HCT116 (cell line): ENCODE measurements around the gene SNTG2. TPM values are rescaled to one million over a fixed set of nuclear protein-coding genes. Genes with fewer than 3 reads are reported as not detected.

Experiments used
- ATAC-seq: fragments of 200-7000 bp; cut with Tn5 transposase; 2 replicates; pipeline ENCODE4 v1.9.1; 2020; ENCODE audit warnings: mild to moderate bottlenecking, moderate library complexity
- BruUV-seq: library from RNA; stranded (reverse); fragments of 400-500 nt; replicated peaks from 2 replicates; lab custom pipeline; 2021; lab: Mats Ljungman, UMichigan
- CTCF ChIA-PET: fragments of 300-600 bp; sonication (Branson Sonifier 250); formaldehyde crosslinking; loops from one replicate; lab custom pipeline; 2021; ENCODE audit warnings: antibody characterized with exemption; lab: Charles Lee
- POLR2A ChIA-PET: fragments of 300-600, 350-600 bp; sonication (Branson Sonifier 250); formaldehyde crosslinking; loops from one replicate; lab custom pipeline; 2021; ENCODE audit warnings: antibody characterized with exemption; lab: Charles Lee
- RAD21 ChIA-PET, 2 experiments: fragments of 300-600 bp; sonication (Branson Sonifier 250); formaldehyde crosslinking; loops; one replicate each; lab custom pipeline; 2023; ENCODE audit warnings: low total read pairs in 2 of 2; ENCODE audit not compliant: uncharacterized antibody in 2 of 2, unreplicated experiment in 2 of 2, low non-redundant PET in 1 of 2; lab: Charles Lee
- DNase-seq: peaks from one replicate; pipeline ENCODE4 v3.0.0-alpha.2; 2010; ENCODE audit warnings: low read depth, low spot score
- H2AFZ ChIP-seq: fragments of 200-600 bp; shearing (Covaris generic), sonication (generic); 2 replicates; pipeline ENCODE4 v1.6.1; 2017; ENCODE audit warnings: low read depth, mixed run types, mixed read lengths, antibody characterized with exemption, low read length; ENCODE audit not compliant: poor library complexity, severe bottlenecking
- H3K27ac ChIP-seq: 2 replicates; pipeline ENCODE4 v1.5.1; 2012; ENCODE audit warnings: low read depth, low read length
- H3K27me3 ChIP-seq: fragments of 200-600 bp; sonication (generic); 2 replicates; pipeline ENCODE4 v1.6.1; 2016; ENCODE audit warnings: mixed run types, low read length, mixed read lengths; ENCODE audit not compliant: insufficient read depth
- H3K36me3 ChIP-seq, 2 experiments: fragments of 200-500 bp in 1 of 2; fragments of 200-600 bp in 1 of 2; sonication (Bioruptor generic) in 1 of 2; sonication (generic) in 1 of 2; 2 replicates each; pipeline versions ENCODE4 v1.5.1 to v1.6.1; 2014 to 2016; ENCODE audit warnings: low read length in 2 of 2, inconsistent platforms in 1 of 2, mixed read lengths in 1 of 2, mixed run types in 1 of 2; ENCODE audit not compliant: insufficient read depth in 2 of 2, control insufficient read depth in 1 of 2
- H3K4me1 ChIP-seq, 2 experiments: fragments of 200-600 bp in 1 of 2; sonication (generic) in 1 of 2; 2 replicates each; pipeline versions ENCODE4 v1.5.1 to v1.6.1; 2012 to 2017; ENCODE audit warnings: low read length in 2 of 2, inconsistent platforms in 1 of 2, mild to moderate bottlenecking in 1 of 2, mixed read lengths in 1 of 2, mixed run types in 1 of 2, moderate library complexity in 1 of 2; ENCODE audit not compliant: insufficient read depth in 2 of 2, control insufficient read depth in 1 of 2
- H3K4me2 ChIP-seq: fragments of 200-600 bp; sonication (generic); 2 replicates; pipeline ENCODE4 v1.6.1; 2017; ENCODE audit warnings: mixed run types, low read length, mixed read lengths
- H3K4me3 ChIP-seq, 2 experiments: fragments of 200-600 bp in 1 of 2; sonication (generic) in 1 of 2; replicated peaks in 1 of 2; 2 replicates each; pipeline ENCODE4 v1.5.1; 2011 to 2016; ENCODE audit warnings: low read length in 2 of 2, control low read depth in 1 of 2, low read depth in 1 of 2, mild to moderate bottlenecking in 1 of 2, mixed read lengths in 1 of 2, mixed run types in 1 of 2
- H3K79me2 ChIP-seq: fragments of 200-600 bp; sonication (generic); 2 replicates; pipeline ENCODE4 v1.6.1; 2017; ENCODE audit warnings: mild to moderate bottlenecking, mixed run types, low read length, moderate library complexity, mixed read lengths; ENCODE audit not compliant: insufficient read depth
- H3K9ac ChIP-seq: fragments of 200-600 bp; sonication (generic); 2 replicates; pipeline ENCODE4 v1.6.1; 2016; ENCODE audit warnings: low read length, mixed read lengths
- H3K9me2 ChIP-seq: fragments of 200-600 bp; sonication (generic), shearing (Covaris generic); 2 replicates; pipeline ENCODE4 v1.6.1; 2017; ENCODE audit warnings: mixed run types, mild to moderate bottlenecking, moderate library complexity; ENCODE audit not compliant: insufficient read depth
- H3K9me3 ChIP-seq, 2 experiments: fragments of 200-500 bp in 1 of 2; fragments of 200-600 bp in 1 of 2; sonication (Bioruptor generic) in 1 of 2; sonication (generic) in 1 of 2; 2 replicates each; pipeline ENCODE4 v1.6.1; 2014 to 2017; ENCODE audit warnings: low read length in 2 of 2, mixed read lengths in 2 of 2, inconsistent platforms in 1 of 2, low read depth in 1 of 2, mild to moderate bottlenecking in 1 of 2, mixed run types in 1 of 2, moderate library complexity in 1 of 2; ENCODE audit not compliant: control insufficient read depth in 1 of 2, insufficient read depth in 1 of 2
- H4K20me1 ChIP-seq: fragments of 200-600 bp; sonication (generic), shearing (Covaris generic); 2 replicates; pipeline ENCODE4 v1.6.1; 2017; ENCODE audit warnings: mixed run types, mild to moderate bottlenecking, moderate library complexity; ENCODE audit not compliant: insufficient read depth
- CBX3 ChIP-seq: IDR thresholded peaks from 2 replicates; pipeline ENCODE4 v1.6.1; 2012; ENCODE audit warnings: low read depth
- CEBPB ChIP-seq: IDR thresholded peaks from 2 replicates; pipeline ENCODE4 v1.6.1; 2012; ENCODE audit warnings: low read depth
- EGR1 ChIP-seq: IDR thresholded peaks from 2 replicates; pipeline ENCODE4 v1.6.1; 2012; ENCODE audit warnings: low read depth
- EZH2 ChIP-seq: fragments of 200-600 bp; sonication (generic); IDR thresholded peaks from 2 replicates; pipeline ENCODE4 v1.6.1; 2017; ENCODE audit warnings: antibody characterized with exemption, mixed run types
- FOSL1 ChIP-seq: IDR thresholded peaks from 2 replicates; pipeline ENCODE4 v1.6.1; 2012; ENCODE audit warnings: low read depth
- JUND ChIP-seq: IDR thresholded peaks from 2 replicates; pipeline ENCODE4 v1.6.1; 2012
- MAX ChIP-seq: IDR thresholded peaks from 2 replicates; pipeline ENCODE4 v1.6.1; 2012
- POLR2A ChIP-seq: IDR thresholded peaks from 2 replicates; pipeline ENCODE4 v1.7.0; 2011; ENCODE audit warnings: borderline replicate concordance; ENCODE audit not compliant: insufficient read depth, insufficient read length; ENCODE audit errors: extremely low read depth
- RAD21 ChIP-seq: IDR thresholded peaks from 2 replicates; pipeline ENCODE4 v1.6.1; 2012; ENCODE audit warnings: low read depth, mild to moderate bottlenecking
- REST ChIP-seq: IDR thresholded peaks from 2 replicates; pipeline ENCODE4 v1.6.1; 2012; ENCODE audit warnings: low read depth
- SP1 ChIP-seq: IDR thresholded peaks from 2 replicates; pipeline ENCODE4 v1.6.1; 2012; ENCODE audit warnings: low read depth
- SRF ChIP-seq: IDR thresholded peaks from 2 replicates; pipeline ENCODE4 v1.6.1; 2012; ENCODE audit warnings: low read depth
- TCF7L2 ChIP-seq: IDR thresholded peaks from 2 replicates; pipeline ENCODE4 v1.7.0; 2011; ENCODE audit warnings: borderline replicate concordance, inconsistent platforms; ENCODE audit not compliant: insufficient read depth, insufficient read length; ENCODE audit errors: extremely low read depth
- YY1 ChIP-seq: IDR thresholded peaks from 2 replicates; pipeline ENCODE4 v1.6.1; 2011; ENCODE audit warnings: low read length, low read depth, moderate library complexity, mild to moderate bottlenecking; ENCODE audit not compliant: insufficient replicate concordance; ENCODE audit errors: extremely low read depth
- ZFX ChIP-seq: fragments of 450-650 bp; IDR thresholded peaks from 2 replicates; pipeline ENCODE4 v1.6.1; 2017
- intact Hi-C: fragments of 100-400 bp; cut with micrococcal nuclease; formaldehyde crosslinking; loops from 2 replicates; pipeline ENCODE4 v1.10.0; 2022
- total RNA-seq: library from RNA; stranded (reverse); gene quantifications from one replicate; pipeline ENCODE4 v1.2.1, GENCODE V29; 2021; ENCODE audit not compliant: unreplicated experiment

SNTG2 gene
- total RNA-seq, 1 experiment from 2014 or later: not detected

GRCh38 chr2:1193801-1194200 lies 243.2 kb downstream of the SNTG2 start (continued):
- no peak for TF ChIP-seq ZFX
- TF ChIP-seq EZH2: no peak
- TF ChIP-seq MAX: no peak
- no peak for TF ChIP-seq CBX3
- TF ChIP-seq SRF: no peak
- no peak for TF ChIP-seq REST
- TF ChIP-seq CEBPB: no peak

GRCh38 chr2:1203772-1204171 lies 253.1 kb downstream of the SNTG2 start:
- intact Hi-C loops: loop anchor here (1.0 kb wide), 1 partner anchor 36 kb away; no protein-coding TSS in a partner anchor
- H3K27me3 ChIP-seq: no peaks in the 10 kb centered on the region
- TF ChIP-seq REST (no peak), POLR2A (no peak), TCF7L2 (no peak), FOSL1 (no peak), CEBPB (no peak), SP1 (no peak), RAD21 (no peak), YY1 (no peak), EGR1 (no peak), JUND (no peak)

More at GRCh38 chr2:1203772-1204171, 253.1 kb downstream of the SNTG2 start:
- Histone ChIP-seq H2AFZ (no peak overlapping the region), H3K9ac (no peak overlapping the region), H3K27ac (no peak overlapping the region), H3K9me3 (no peaks in the 10 kb centered on the region), H3K9me2 (no peaks in the 10 kb centered on the region), H3K4me1 (no peaks in the 10 kb centered on the region), H3K4me2 (no peak overlapping the region), H3K4me3 (no peak overlapping the region), H3K79me2 (no peaks in the 10 kb centered on the region), H3K36me3 (no peaks in the 10 kb centered on the region), H4K20me1 (no peaks in the 10 kb centered on the region)
- ATAC-seq (no peak), DNase-seq (no peak)
- ChIA-PET RAD21 (no interaction called here), CTCF (no interaction called here), POLR2A (no interaction called here)
- no TSS peak for BruUV-seq
